Skeletal muscle tissue (tissue), 4 donors: ENCODE results near the gene KAT2A. TPM values are rescaled to one million over a fixed set of nuclear protein-coding genes. Genes with fewer than 3 reads are reported as not detected.
A peak's percentile ranks its signal among the peaks of the same experiment; 100 is the strongest.

Experiments used
- H3K27ac ChIP-seq: one replicate; pipeline ENCODE4 v1.7.0; 2013; ENCODE audit warnings: mild to moderate bottlenecking, low read depth, low read length, inconsistent platforms
- H3K27me3 ChIP-seq, 3 donors: one replicate each; pipeline ENCODE4 v1.7.0; 2013; ENCODE audit warnings: low read length in 3 of 3; ENCODE audit not compliant: control insufficient read depth in 3 of 3, insufficient read depth in 3 of 3
- H3K36me3 ChIP-seq, 3 donors: one replicate each; pipeline ENCODE4 v1.7.0; 2013; ENCODE audit warnings: low read length in 3 of 3; ENCODE audit not compliant: control insufficient read depth in 3 of 3, insufficient read depth in 3 of 3
- H3K4me1 ChIP-seq, 3 donors: one replicate each; pipeline ENCODE4 v1.7.0; 2013; ENCODE audit warnings: low read length in 3 of 3, mild to moderate bottlenecking in 3 of 3; ENCODE audit not compliant: control insufficient read depth in 3 of 3, insufficient read depth in 3 of 3
- H3K4me3 ChIP-seq, 3 donors: one replicate each; pipeline ENCODE4 v1.7.0; 2013; ENCODE audit warnings: low read length in 3 of 3
- H3K9ac ChIP-seq, 3 donors: one replicate each; pipeline ENCODE4 v1.7.0; 2013; ENCODE audit warnings: low read length in 3 of 3, mild to moderate bottlenecking in 3 of 3, moderate library complexity in 2 of 3, low read depth in 1 of 3
- H3K9me3 ChIP-seq, 3 donors: one replicate each; pipeline ENCODE4 v1.7.0; 2013; ENCODE audit warnings: low read length in 3 of 3; ENCODE audit not compliant: control insufficient read depth in 3 of 3
- total RNA-seq: library from RNA; depleted of rRNA; stranded (reverse); fragments of >200 nt; gene quantifications from one replicate; pipeline ENCODE4 v1.2.3, GENCODE V29; 2014
- donor health status: Osteomylitis.

KAT2A gene
- total RNA-seq, 1 donor from 2014 or later = 8.9 TPM

- Histone ChIP-seq H3K9me3 (no peaks in the 10 kb centered on the region), H3K9ac (no peak overlapping the region), H3K4me1 (peaks cover 32 to 44% (median 38%) of the 10 kb centered on the region in 3 donors), H3K4me3 (no peak overlapping the region), H3K36me3 (peaks cover 50 to 51% (median 50%) of the 10 kb centered on the region in 3 donors), H3K27me3 (no peaks in the 10 kb centered on the region), H3K27ac (no peak overlapping the region)
Observed at GRCh38 chr17:42126836-42127235, 5.7 kb upstream of the KAT2A start.

- Histone ChIP-seq H3K27ac (no peak overlapping the region), H3K4me1 (peaks cover 27 to 39% (median 32%) of the 10 kb centered on the region in 3 donors), H3K9ac (no peak overlapping the region), H3K27me3 (no peaks in the 10 kb centered on the region), H3K36me3 (peaks cover 50 to 51% (median 50%) of the 10 kb centered on the region in 3 donors), H3K9me3 (no peaks in the 10 kb centered on the region), H3K4me3 (no peak overlapping the region)
Observed at GRCh38 chr17:42125565-42125964, 4.4 kb upstream of the KAT2A start.

GRCh38 chr17:42124256-42124655, 3.1 kb upstream of the KAT2A start:
- no peaks in the 10 kb centered on the region for H3K9me3 ChIP-seq
- peaks cover 22 to 34% (median 26%) of the 10 kb centered on the region in 3 donors for H3K4me1 ChIP-seq
- H3K27me3 ChIP-seq = no peaks in the 10 kb centered on the region
- no peak overlapping the region for H3K9ac ChIP-seq
- no peak overlapping the region for H3K4me3 ChIP-seq
- no peak overlapping the region for H3K27ac ChIP-seq
- peaks cover 39 to 47% (median 40%) of the 10 kb centered on the region in 3 donors for H3K36me3 ChIP-seq

- H3K4me3 ChIP-seq = peak within 1 kb of the TSS; percentile 59 to 71 (median 65)
- peaks cover 18 to 25% (median 22%) of the 10 kb centered on the region in 3 donors for H3K4me1 ChIP-seq
- peak within 1 kb of the TSS; percentile 43 to 68 (median 65) for H3K9ac ChIP-seq
- no peaks in the 10 kb centered on the region for H3K9me3 ChIP-seq
- peak within 1 kb of the TSS; percentile 33 for H3K27ac ChIP-seq
- no peaks in the 10 kb centered on the region for H3K27me3 ChIP-seq
- H3K36me3 ChIP-seq = peaks cover 37 to 45% (median 38%) of the 10 kb centered on the region in 3 donors
Observed at GRCh38 chr17:42122371-42123303, 1.5 kb upstream of the KAT2A start, which contains the start of gene HSPB9. Gene HSPB9 (plus strand): TSS chr17:42122804. CDS start chr17:42122851, 47 bp downstream.

- Histone ChIP-seq H3K27me3 (no peaks in the 10 kb centered on the region), H3K27ac (no peak overlapping the region), H3K36me3 (peaks cover 33 to 40% (median 37%) of the 10 kb centered on the region in 3 donors), H3K9ac (peak overlapping the region; percentile 23 to 54 (median 27)), H3K4me1 (peaks cover 19 to 29% (median 22%) of the 10 kb centered on the region in 3 donors), H3K4me3 (peak overlapping the region; percentile 59 to 71 (median 66)), H3K9me3 (no peaks in the 10 kb centered on the region)
Observed at GRCh38 chr17:42120161-42120769, 902 bp downstream of the KAT2A start.

GRCh38 chr17:42119301-42119700, 1.9 kb downstream of the KAT2A start:
- Histone ChIP-seq H3K4me3 (no peak overlapping the region), H3K4me1 (peaks cover 19 to 29% (median 22%) of the 10 kb centered on the region in 3 donors), H3K36me3 (peaks cover 34 to 44% (median 39%) of the 10 kb centered on the region in 3 donors), H3K27me3 (no peaks in the 10 kb centered on the region), H3K9ac (peak overlapping the region in 1 of 3 donors; percentile 25), H3K27ac (no peak overlapping the region), H3K9me3 (no peaks in the 10 kb centered on the region)

GRCh38 chr17:42118545-42118944, 2.6 kb downstream of the KAT2A start:
- Histone ChIP-seq H3K4me3 (no peak overlapping the region), H3K27ac (no peak overlapping the region), H3K27me3 (no peaks in the 10 kb centered on the region), H3K9me3 (no peaks in the 10 kb centered on the region), H3K36me3 (peaks cover 37 to 47% (median 41%) of the 10 kb centered on the region in 3 donors), H3K4me1 (peaks cover 19 to 29% (median 22%) of the 10 kb centered on the region in 3 donors), H3K9ac (peak overlapping the region in 1 of 3 donors; percentile 25)

GRCh38 chr17:42118126-42118510, 3.0 kb downstream of the KAT2A start:
- no peaks in the 10 kb centered on the region for H3K9me3 ChIP-seq
- H3K27ac ChIP-seq = no peak overlapping the region
- peaks cover 22 to 32% (median 22%) of the 10 kb centered on the region in 3 donors for H3K4me1 ChIP-seq
- H3K4me3 ChIP-seq = no peak overlapping the region
- H3K36me3 ChIP-seq = peaks cover 41 to 47% (median 43%) of the 10 kb centered on the region in 3 donors
- H3K27me3 ChIP-seq = no peaks in the 10 kb centered on the region
- no peak overlapping the region for H3K9ac ChIP-seq

- Histone ChIP-seq H3K9ac (no peak overlapping the region), H3K36me3 (peaks cover 42 to 47% (median 45%) of the 10 kb centered on the region in 3 donors), H3K9me3 (no peaks in the 10 kb centered on the region), H3K4me3 (no peak overlapping the region), H3K27ac (no peak overlapping the region), H3K4me1 (peaks cover 23 to 33% (median 27%) of the 10 kb centered on the region in 3 donors), H3K27me3 (no peaks in the 10 kb centered on the region)
Observed at GRCh38 chr17:42117397-42118125, 3.6 kb downstream of the KAT2A start.
